Measurements from ENCODE around the gene RRAGD.

Gene RRAGD

DNA sequence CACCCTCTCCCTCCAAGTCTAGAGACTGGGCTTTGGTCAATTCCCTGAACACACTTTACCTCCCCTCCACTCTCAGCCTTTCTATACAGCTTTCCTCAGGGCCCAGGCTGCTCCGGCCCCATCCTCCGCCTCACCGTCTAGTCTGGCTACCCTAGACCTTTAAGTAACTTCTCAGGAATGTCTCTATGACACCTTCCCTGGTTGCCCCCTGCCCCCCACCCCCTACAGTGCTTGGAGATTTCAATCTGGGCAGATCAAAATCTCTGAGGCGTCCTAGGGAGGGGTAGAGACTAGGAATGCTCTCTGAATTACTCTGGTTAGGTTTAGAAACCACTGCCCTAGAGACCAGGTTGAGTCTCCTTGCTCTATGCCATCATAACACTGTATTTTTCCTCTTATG, 65.6 kb downstream of the RRAGD start:
- peak; percentile 65 for DNase-seq (ENCODE audit: low read depth, low spot score)

DNA sequence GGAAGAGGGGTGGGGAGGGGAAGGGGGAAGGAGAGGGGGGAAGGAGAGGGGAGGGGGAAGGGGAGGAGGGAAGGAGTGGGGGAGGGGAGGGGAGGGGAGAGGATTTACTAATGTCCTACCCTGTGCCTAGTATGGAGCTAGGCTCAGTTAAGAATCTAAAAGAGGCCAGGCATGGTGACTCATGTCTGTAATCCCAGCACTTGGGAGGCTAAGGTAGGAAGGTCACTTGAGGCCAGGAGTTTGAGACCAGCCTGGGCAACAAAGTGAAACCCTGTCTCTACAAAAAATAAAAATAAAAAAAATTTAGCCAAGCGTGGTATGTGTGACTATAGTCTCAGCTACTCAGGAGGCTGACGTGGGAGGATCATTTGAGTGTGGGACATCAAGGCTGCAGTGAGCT, 72.5 kb downstream of the RRAGD start:
- no peak for DNase-seq (ENCODE audit: low read depth, low spot score)

DNA sequence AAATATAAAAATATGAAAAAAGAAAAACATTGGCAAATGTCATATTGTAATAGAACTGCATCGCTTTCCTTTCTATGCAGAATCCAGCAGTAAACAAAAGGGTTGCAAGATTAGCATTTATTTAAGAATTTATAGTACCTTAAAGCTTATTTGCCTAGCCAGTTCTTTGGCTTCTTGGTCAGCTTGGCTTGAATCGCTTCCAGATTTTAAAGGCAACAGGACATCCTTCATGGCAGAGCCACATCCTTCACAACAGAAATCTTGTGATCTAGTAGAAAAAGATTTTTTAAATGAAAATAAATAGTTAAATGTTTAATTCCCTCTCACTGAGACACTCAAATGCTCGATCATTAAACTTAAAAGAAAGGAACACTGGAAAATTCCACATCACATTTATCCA, 76.9 kb downstream of the RRAGD start:
- no peak for DNase-seq (ENCODE audit: low read depth, low spot score)

DNA sequence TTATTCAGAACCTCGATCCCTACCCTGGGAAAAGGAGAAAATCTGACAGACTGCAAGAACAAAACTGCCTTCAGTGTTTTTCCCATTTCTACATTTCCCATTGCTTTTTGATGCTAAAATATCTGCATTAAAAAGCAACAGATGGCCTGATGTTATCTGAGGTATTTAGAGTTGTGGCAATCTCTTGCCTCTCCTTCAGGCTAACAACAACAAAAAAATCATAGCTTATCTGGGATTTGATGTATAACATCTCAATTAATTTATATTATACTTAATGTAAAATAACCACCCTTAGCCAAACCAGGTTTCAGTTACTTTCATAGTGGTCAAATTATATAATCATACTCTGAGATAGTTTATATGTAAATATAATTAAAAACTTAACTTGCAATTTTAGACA, 81.2 kb downstream of the RRAGD start:
- no peak for DNase-seq (ENCODE audit: low read depth, low spot score)

DNA sequence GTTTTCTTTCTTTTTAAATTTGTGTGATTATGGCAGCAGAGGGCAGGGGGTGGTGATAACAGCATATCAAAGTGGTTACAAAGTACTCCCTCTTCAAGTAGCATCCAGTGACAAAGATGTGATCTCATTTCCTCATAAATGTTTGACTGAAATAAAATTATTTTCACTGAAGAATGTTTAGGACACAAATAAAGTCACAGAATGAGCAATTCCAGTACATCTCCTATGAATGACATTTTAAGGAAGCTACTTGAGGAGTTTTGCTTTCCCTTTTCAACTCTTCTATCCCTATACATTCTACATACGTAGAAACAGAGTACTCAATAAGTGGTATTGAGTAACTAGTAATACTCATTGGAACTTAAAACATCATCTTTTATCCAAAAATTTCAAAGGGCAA, 83.1 kb downstream of the RRAGD start:
- DNase-seq (ENCODE audit: low read depth, low spot score), result no peak

DNA sequence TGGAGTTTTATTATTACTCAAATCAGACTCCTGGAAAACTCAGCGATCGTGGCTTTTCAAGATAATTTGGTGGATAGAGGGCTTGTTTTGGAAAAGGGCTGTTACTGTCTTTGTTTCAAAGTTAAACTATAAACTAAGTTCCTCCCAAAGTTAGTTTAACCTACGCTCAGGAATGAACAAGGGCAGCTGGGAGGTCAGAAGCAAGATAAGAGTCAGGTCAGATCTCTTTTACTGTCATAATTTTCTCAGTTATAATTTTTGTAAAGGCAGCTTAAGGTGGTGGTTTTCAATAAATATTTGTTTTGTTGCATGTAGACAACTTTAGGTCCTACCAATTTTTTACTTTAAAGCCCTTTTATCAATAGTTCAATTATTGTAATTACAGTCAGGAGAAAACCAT, 87.8 kb downstream of the RRAGD start:
- DNase-seq (ENCODE audit: low read depth, low spot score), result no peak

DNA sequence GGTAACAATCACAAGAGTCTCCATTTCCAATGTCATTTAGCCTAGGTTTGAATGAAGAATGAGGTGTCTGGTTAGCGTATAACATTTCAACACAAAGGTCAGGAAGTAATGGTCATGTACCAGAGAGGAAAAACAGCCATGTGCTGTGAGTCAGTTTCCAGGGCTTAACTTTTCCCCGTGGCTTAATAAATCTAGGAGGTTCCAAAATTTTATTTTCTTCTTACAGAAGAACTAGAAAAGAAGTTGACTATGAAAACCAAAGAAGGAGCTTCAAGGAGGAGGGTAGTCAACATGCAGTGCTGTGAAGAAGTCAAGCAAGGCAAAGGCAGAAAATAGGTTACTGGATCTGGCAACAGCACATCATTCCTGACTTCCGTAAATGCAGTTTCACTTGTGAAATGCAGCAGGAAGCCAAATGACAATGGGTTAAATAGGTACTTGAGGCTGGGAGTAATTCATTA, 88.5 kb downstream of the RRAGD start:
- no peak for DNase-seq (ENCODE audit: low read depth, low spot score)

DNA sequence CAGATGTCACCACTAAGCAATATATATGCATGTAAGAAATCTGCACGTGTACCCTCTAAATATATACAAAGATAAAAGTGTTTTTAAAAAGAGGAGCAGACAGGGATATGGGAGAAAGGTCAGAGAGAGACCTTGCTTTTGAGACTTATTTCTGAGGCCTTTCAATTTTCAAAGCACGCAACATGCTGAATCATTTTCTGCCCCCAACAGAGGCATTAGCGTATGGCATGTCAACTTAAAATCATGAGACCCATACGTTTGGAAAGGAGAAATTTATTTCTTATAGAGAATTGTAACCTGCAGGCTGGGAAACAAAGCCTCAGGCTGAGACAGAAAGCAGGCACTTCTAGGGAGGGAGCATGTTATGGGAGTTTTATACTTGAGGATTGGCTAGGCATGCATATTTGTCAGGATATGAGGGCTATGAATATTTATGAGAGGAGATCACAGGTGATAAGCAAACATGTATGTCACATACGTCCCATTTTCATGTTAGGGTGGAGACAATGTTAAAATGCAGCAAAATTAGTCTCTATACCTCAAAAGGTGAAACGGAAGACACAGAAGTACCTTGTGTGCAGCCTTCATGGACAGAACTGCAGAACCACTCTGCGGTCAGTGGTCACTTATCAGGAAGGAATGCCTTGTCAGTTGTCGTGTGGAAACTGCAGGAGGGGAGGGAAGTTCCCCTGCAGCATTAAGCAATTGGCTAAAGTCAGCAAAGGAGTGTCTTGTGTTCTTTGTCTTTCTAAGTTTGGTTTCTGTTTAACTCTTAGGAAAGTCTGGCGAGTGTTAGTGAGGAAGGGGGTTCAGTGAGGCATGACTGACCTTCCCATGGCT, 90.7 kb downstream of the RRAGD start:
- DNase-seq (ENCODE audit: low read depth, low spot score), result no peak

DNA sequence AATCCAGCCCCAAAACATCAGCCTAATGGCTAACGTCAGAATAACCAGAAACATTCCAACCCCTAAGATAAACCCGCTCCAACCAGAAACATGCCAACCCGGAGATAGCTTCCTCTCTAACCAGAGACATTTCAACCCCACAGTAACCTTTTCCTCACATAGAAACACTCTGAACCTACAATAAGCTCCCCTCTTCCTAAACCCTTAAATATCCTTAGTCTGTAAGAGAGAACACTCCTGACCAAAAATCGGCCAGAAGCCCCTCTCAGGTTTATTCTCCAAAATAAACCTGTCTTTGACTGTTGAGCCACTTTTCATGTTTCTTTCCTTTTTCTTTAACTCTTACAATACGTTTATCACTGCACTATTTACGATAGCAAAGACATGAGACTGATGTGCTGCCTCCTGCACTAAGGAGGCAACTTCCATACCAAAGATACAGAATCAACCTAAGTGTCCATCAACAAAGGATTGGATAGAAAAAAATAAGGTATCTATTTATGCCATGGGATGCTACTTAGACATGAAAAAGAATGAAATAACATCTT, 92.0 kb downstream of the RRAGD start:
- DNase-seq (ENCODE audit: low read depth, low spot score), result no peak

DNA sequence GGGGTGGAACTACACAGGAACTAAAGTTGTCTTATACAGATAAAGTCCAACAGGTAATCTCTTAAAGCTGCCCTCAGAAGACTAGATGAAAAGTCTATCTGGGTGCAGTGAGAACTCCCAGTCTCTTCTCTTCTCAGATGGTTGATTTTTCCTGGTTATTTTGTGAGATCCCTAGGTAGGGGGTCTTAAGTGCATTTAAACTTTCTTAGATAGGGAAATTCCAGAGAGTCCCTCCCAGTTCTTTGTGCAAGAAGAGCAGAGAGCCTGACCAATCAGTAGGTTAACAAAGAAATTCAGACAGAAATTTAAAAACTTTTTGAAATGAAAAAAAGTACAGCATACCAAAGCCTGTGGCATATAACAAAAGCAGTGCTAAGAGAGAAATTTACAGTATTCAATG, 95.0 kb downstream of the RRAGD start:
- no peak for DNase-seq (ENCODE audit: low read depth, low spot score)

DNA sequence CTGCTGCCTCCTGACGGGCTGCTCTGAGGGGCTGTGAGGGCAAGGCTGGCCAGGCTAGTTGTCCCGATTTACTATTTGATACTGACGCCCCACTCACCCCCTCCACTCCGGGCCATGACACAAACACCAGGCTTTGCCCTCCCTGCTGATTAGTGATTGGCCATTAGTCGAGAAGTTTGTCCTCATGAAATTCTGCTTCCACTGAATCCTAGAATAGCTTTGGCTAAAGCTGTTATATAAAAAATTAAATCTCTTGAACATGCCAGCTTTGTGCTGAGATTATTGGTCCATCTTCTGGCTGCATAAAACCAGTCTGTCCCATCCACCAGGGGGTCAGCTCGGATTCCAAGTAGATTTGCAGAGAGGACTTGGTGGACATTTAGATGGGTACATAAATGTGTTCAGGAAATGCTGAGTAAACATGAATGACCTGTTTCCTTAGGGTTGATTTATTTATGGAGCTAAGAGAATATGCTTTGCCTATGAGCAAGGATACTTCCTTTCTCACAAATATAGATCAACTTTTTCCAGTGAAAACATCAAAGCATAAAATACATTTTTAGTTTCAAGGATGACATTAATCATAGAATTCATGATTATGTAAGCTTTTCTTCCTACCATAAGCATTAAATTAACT, 96.7 kb downstream of the RRAGD start, which contains the start of gene GABRR2:
Gene GABRR2 (minus strand): TSS at position 51 of the 637 bp plus-strand sequence. CDS start 134 bp downstream, outside the sequence.
- DNase-seq (ENCODE audit: low read depth, low spot score), result no peak

DNA sequence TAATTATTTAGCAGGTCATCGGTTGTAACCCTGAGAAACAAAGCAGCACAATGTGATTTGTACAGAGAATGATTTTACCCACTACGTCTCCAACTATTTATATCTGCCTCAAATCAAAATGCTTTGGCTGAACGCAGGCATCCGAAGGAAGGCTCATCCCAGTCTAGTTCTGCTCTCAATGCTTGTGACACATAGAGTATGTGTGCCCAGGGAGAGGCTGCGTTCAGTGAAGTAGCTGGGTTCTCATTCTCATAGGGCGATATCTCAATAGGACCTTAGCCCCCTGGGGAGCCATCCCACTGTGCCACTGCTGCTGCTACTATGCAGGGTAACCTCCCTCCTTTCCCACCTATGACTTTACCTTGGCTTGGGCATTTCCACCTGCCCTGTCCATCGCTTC, 97.4 kb downstream of the RRAGD start:
- DNase-seq (ENCODE audit: low read depth, low spot score), result no peak

Measured in ELF-1 (cell line).